Measurements from ENCODE around the gene ZFYVE28. TPM values are rescaled to one million over a fixed set of nuclear protein-coding genes. Genes with fewer than 3 reads are reported as not detected.

ZFYVE28 gene
- total RNA-seq, 1 experiment from 2014 or later = 7.1 TPM

- DNase-seq (ENCODE audit: extremely low read depth, low read depth) = peak; percentile 86
Observed at GRCh38 chr4:2412885-2413716, 5.3 kb downstream of the ZFYVE28 start.

GRCh38 chr4:2412534-2412884, 5.9 kb downstream of the ZFYVE28 start:
- DNase-seq (ENCODE audit: extremely low read depth, low read depth) = no peak

- DNase-seq (ENCODE audit: extremely low read depth, low read depth) = no peak
Observed at GRCh38 chr4:2411786-2412510, 6.5 kb downstream of the ZFYVE28 start.

GRCh38 chr4:2409381-2409783, 9.1 kb downstream of the ZFYVE28 start:
- DNase-seq (ENCODE audit: extremely low read depth, low read depth) = no peak

- DNase-seq (ENCODE audit: extremely low read depth, low read depth) = no peak
Observed at GRCh38 chr4:2408976-2409375, 9.5 kb downstream of the ZFYVE28 start.

- no peak for DNase-seq (ENCODE audit: extremely low read depth, low read depth)
Observed at GRCh38 chr4:2408401-2408958, 10.0 kb downstream of the ZFYVE28 start.

GRCh38 chr4:2407991-2408342, 10.5 kb downstream of the ZFYVE28 start:
- no peak for DNase-seq (ENCODE audit: extremely low read depth, low read depth)

- no peak for DNase-seq (ENCODE audit: extremely low read depth, low read depth)
Observed at GRCh38 chr4:2406920-2407319, 11.5 kb downstream of the ZFYVE28 start.

- DNase-seq (ENCODE audit: extremely low read depth, low read depth) = no peak
Observed at GRCh38 chr4:2406406-2406805, 12.0 kb downstream of the ZFYVE28 start.

- no peak for DNase-seq (ENCODE audit: extremely low read depth, low read depth)
Observed at GRCh38 chr4:2402941-2403340, 15.5 kb downstream of the ZFYVE28 start.

GRCh38 chr4:2402048-2402842, 16.2 kb downstream of the ZFYVE28 start:
- DNase-seq (ENCODE audit: extremely low read depth, low read depth) = no peak

GRCh38 chr4:2401610-2401983, 16.8 kb downstream of the ZFYVE28 start:
- no peak for DNase-seq (ENCODE audit: extremely low read depth, low read depth)

GRCh38 chr4:2400841-2401609, 17.4 kb downstream of the ZFYVE28 start:
- no peak for DNase-seq (ENCODE audit: extremely low read depth, low read depth)

- DNase-seq (ENCODE audit: extremely low read depth, low read depth) = no peak
Observed at GRCh38 chr4:2399631-2400190, 18.7 kb downstream of the ZFYVE28 start.

GRCh38 chr4:2399216-2399615, 19.2 kb downstream of the ZFYVE28 start:
- DNase-seq (ENCODE audit: extremely low read depth, low read depth) = no peak

- DNase-seq (ENCODE audit: extremely low read depth, low read depth) = no peak
Observed at GRCh38 chr4:2397596-2398379, 20.7 kb downstream of the ZFYVE28 start.

- DNase-seq (ENCODE audit: extremely low read depth, low read depth) = no peak
Observed at GRCh38 chr4:2396781-2397368, 21.6 kb downstream of the ZFYVE28 start.

GRCh38 chr4:2395584-2395983, 22.9 kb downstream of the ZFYVE28 start:
- DNase-seq (ENCODE audit: extremely low read depth, low read depth) = no peak

GRCh38 chr4:2395038-2395437, 23.4 kb downstream of the ZFYVE28 start:
- DNase-seq (ENCODE audit: extremely low read depth, low read depth) = no peak
